Skeletal muscle satellite cell (primary cell): Measurements from ENCODE around the gene VAV2.

Source experiments
- H3K27me3 ChIP-seq: 2 replicates; pipeline ENCODE4 v1.7.0; 2013; ENCODE audit warnings: low read length; ENCODE audit not compliant: control insufficient read depth, insufficient read depth
- H3K36me3 ChIP-seq: 2 replicates; pipeline ENCODE4 v1.7.0; 2013; ENCODE audit warnings: mild to moderate bottlenecking, control low read depth, low read length; ENCODE audit not compliant: insufficient read depth
- H3K4me1 ChIP-seq: 2 replicates; pipeline ENCODE4 v1.7.0; 2013; ENCODE audit warnings: low read length; ENCODE audit not compliant: control insufficient read depth, insufficient read depth
- H3K4me2 ChIP-seq: 2 replicates; pipeline ENCODE4 v1.7.0; 2013; ENCODE audit warnings: mild to moderate bottlenecking, low read length
- H3K4me3 ChIP-seq: 2 replicates; pipeline ENCODE4 v1.7.0; 2013; ENCODE audit warnings: low read length
- H3K9ac ChIP-seq: 2 replicates; pipeline ENCODE4 v1.7.0; 2013; ENCODE audit warnings: mild to moderate bottlenecking, low read depth, low read length, moderate library complexity
- H3K9me3 ChIP-seq: replicated peaks from 2 replicates; pipeline ENCODE4 v1.7.0; 2013; ENCODE audit warnings: mild to moderate bottlenecking, control low read depth, low read length

VAV2 gene

DNA sequence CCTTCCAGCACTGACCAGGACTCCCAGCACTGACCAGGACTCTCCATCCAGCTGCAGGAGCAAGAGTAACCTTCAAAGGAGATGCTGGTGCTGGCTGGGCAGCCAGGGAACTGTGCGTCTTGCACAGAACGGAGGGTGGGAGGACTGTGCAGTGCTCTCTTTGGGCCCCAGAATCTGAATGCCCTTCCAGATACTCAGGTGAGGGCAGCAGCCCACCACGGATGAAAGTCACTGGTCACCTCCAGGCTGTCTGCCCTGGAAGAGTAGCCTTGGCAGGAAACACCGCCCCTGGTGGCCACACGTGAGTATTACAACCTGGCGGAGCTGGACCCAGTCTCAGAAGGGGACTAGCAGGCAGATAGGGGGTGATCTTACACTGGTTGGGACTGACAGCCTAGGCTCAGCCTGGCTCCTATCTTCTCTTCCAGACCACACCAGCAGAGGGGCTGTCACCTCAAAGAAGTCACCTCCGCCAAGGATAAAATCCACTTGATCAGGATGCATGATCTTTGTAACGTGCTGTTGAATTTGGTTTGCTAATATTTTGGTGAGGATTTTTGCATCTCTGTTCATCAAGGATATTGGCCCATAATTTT lies 249.2 kb downstream of the VAV2 start:
- no peak overlapping the region for H3K4me2 ChIP-seq
- no peak overlapping the region for H3K9ac ChIP-seq
- H3K9me3 ChIP-seq = no peaks in the 10 kb centered on the region
- peaks cover 3% of the 10 kb centered on the region for H3K27me3 ChIP-seq
- H3K4me3 ChIP-seq = no peak overlapping the region
- H3K4me1 ChIP-seq = peaks cover 6% of the 10 kb centered on the region
- H3K36me3 ChIP-seq = no peaks in the 10 kb centered on the region

DNA sequence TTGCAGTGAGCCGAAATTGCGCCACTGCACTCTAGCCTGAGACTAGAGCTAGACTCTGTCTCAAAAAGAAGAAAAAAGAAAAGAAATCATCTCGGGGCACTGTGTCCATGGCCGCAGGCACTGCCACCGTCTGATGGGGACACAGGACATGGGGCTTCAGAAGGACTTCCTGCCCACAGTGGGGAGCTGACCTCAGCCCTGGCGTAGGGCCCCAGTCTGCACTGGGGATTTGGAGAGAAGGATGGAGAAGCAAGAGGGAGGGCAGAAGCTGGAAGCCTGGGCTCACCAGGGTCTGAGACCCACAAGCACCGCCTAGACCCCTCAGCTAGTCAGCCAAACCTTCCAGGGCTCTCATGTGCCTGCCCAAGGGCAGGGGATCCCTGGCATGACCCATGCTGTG lies 249.9 kb downstream of the VAV2 start:
- H3K4me2 ChIP-seq = no peak overlapping the region
- peaks cover 3% of the 10 kb centered on the region for H3K27me3 ChIP-seq
- no peak overlapping the region for H3K4me3 ChIP-seq
- H3K36me3 ChIP-seq = no peaks in the 10 kb centered on the region
- H3K9me3 ChIP-seq = no peaks in the 10 kb centered on the region
- peaks cover 13% of the 10 kb centered on the region for H3K4me1 ChIP-seq
- no peak overlapping the region for H3K9ac ChIP-seq

DNA sequence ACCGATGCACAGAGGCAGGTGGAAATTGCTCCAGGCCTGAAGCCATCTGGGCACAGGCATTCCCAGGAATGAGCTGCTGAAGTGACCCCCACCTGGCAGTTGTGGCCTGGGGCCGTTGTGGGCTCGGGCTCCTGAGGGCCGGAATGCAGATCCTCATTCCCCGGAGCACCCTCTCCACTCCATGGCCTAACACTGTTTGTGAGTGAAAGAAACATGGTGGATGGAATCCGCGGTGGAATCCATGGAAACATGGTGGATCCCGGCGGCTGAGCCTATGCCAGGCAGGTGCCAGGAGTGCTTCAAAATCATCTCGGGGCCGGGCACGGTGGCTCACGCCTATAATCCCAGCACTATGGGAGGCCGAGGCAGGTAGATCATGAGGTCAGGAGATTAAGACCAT lies 250.4 kb downstream of the VAV2 start:
- H3K4me3 ChIP-seq = no peak overlapping the region
- no peak overlapping the region for H3K4me2 ChIP-seq
- no peaks in the 10 kb centered on the region for H3K9me3 ChIP-seq
- H3K9ac ChIP-seq = no peak overlapping the region
- H3K4me1 ChIP-seq = peaks cover 15% of the 10 kb centered on the region
- H3K36me3 ChIP-seq = no peaks in the 10 kb centered on the region
- no peaks in the 10 kb centered on the region for H3K27me3 ChIP-seq

DNA sequence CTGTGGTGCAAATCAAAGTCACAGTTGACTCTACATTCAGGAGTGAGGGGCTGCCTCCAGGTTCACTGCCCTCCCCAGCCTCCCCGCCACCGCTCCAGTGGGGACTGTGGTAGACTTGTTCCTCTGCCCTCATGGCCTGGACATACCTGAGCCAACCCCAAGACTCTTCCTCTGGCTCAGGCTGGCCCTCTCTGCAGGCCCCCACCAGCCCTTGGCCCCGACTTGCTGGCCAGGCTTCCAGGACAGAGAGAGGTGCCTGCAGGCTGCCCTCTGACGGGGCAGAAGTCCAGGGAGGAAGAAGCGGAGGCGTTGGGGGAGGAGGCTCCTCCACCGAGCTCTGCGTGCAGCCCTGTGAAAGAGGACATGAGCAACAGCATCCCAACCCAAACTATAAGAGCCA lies 251.2 kb downstream of the VAV2 start:
- H3K9me3 ChIP-seq = no peaks in the 10 kb centered on the region
- peaks cover 15% of the 10 kb centered on the region for H3K4me1 ChIP-seq
- no peak overlapping the region for H3K4me3 ChIP-seq
- no peak overlapping the region for H3K4me2 ChIP-seq
- H3K9ac ChIP-seq = no peak overlapping the region
- no peaks in the 10 kb centered on the region for H3K27me3 ChIP-seq
- H3K36me3 ChIP-seq = no peaks in the 10 kb centered on the region

DNA sequence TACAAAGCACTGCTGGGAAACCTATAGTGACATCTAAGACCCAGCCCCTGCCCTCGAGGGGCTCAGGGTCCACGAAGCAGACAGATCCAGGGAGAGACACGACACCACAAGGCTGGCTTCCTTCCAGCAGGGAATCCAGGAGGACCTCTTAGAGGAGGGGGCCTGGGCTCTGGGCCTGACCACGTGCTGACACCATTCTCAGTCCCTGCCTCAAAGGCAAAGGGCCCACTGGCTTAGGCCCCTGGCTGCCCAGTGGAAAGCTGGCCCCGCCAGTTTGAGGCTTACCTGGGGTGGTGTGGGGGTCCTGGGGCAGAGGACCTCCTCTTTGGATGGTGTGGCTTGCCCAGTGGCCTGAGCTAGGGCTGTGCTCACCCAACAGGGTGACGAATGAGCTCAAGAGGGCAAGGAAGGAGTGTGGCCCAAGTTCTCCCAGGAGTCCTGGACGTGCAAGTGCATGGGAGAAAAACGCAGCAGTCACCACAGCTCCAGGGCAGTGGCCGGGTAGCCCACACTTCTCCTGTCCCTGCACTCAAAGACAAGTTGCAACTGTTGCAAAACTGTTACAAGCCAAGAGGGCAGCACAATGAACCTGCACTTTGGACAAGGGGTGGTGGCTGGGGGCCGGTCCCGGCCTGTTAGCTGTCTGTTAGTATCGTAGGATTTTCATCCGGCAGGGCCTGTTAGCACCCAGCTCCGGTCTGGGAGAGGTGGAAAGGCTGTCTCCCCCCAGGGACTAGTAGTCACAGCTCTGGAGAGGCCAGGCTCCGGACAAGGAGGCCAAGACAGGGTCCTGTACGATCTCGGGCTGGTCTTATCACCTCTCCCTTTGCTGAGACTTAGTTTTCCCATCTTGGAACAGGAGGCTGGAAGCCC lies 252.5 kb downstream of the VAV2 start:
- Histone ChIP-seq H3K4me1 (peaks cover 15% of the 10 kb centered on the region), H3K36me3 (no peaks in the 10 kb centered on the region), H3K4me3 (no peak overlapping the region), H3K4me2 (no peak overlapping the region), H3K9ac (no peak overlapping the region), H3K9me3 (no peaks in the 10 kb centered on the region), H3K27me3 (no peaks in the 10 kb centered on the region)

DNA sequence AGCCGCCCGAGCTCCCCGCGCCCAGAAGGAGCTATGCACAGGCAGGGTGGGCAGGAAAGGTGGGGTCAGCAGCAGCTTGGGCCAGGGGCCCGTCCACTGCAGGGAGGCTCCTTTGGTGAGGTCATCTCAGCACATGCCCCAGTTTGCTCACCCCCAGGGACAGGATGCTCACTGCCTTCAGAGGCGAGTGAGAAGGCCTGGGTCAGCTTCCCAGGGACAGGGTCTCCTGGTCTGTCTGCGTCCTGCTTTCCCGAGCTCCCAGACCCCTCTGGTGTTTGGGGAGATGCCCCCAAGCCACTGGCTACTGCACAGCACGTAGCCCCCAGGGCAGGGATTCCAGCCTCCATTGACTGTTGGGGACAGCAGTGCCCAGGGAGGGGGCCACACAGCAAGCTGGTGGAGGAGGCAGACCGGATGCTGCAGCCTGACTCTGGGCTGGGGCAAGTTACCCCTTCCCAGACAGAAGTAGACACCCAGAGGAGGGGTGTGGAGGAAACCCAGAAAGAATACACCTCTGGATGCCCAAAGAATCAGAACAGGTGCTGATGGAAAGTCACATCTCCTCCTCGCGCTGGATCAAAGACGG lies 253.4 kb downstream of the VAV2 start:
- Histone ChIP-seq H3K4me3 (peak overlapping the region; percentile 61), H3K9ac (peak overlapping the region; percentile 24), H3K9me3 (no peaks in the 10 kb centered on the region)

DNA sequence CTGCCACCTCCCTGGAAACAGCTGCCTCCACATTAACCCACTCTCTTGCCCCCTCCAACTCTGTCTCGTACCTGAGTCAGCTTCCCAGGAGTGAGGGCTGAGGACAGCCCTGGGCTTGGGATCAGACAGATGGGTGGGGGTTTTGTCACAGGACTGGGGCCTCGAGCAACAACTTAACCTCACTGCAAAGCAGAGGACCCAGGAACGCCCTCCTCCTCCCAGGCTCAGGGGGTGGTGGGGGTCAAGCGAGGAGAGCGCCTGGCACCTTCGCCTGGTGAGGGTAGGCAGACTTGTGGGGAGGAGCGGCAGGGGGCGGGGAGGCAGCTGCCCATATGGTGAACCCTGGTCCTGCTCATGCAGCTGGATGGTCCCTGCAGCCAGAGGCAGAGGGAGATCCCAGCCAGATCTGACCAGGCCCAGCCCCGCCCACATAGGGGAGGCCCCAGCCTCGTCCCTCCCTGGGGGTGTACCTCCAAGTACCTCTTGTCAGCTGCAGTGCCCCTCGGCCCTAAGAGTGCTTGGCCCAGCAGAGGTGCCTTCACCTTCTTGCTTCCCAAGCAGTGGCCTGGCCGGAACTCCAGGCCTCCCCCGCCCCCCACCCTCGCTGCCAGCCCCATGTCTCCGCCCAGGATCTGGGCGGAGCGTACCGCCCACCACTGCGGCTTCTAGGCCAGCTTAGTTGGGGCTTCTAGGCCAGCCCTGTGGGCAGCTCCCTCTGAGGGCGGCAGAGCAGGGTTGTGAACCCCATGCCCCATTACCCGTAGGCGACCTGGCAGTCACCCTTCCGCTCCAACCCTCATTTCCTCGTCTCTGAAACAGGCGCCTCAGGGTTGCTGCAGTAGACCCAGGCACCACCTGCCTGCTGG lies 254.1 kb downstream of the VAV2 start, which contains the start of gene SARDH:
SARDH (minus strand) TSS at position 579 of the 866 bp plus-strand sequence. CDS start 4,179 bp downstream, outside the sequence.
- Histone ChIP-seq H3K9me3 (no peaks in the 10 kb centered on the region), H3K27me3 (no peaks in the 10 kb centered on the region), H3K4me1 (peaks cover 15% of the 10 kb centered on the region), H3K9ac (peak within 1 kb of the TSS; percentile 24), H3K4me3 (peak within 1 kb of the TSS; percentile 61), H3K36me3 (no peaks in the 10 kb centered on the region), H3K4me2 (peak within 1 kb of the TSS; percentile 72)

More for the DNA sequence above, 253.4 kb downstream of the VAV2 start:
- peak overlapping the region; percentile 72 for H3K4me2 ChIP-seq
- peaks cover 15% of the 10 kb centered on the region for H3K4me1 ChIP-seq
- no peaks in the 10 kb centered on the region for H3K36me3 ChIP-seq
- no peaks in the 10 kb centered on the region for H3K27me3 ChIP-seq

DNA sequence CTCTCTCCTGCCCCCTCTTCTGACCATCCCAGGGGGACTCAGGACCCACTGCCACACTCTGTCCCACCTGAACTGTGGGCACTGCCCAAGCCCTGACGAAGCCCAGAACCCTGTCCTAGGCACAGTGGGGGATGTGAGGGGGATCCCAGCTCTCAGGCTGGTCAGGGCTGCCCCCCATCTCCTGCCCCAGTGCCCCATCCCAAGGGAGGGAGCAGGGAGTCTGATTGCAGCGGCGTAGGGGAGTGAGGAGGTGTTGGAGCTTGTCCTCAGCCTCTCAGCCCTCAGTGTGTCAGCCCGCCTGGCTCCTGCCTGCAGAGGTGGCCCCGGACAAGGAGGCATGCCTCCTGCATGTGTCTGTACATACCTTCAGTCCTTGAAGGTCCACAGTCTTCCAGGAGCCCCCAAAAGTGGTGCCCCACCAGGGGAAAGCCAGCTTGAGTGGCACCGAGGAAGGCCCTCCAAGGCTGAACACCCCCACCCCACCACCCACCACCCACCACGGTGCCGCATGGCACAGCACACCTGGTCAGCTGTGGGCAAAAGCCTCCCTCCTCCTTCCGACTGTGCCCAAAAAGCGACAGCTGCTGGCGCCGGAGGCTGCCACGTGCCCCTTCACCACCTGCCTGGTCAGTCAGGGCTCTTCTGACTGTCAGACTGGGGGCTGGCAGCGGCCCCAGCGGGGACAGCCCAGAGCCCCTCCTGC lies 254.9 kb downstream of the VAV2 start:
- H3K9ac ChIP-seq = peak overlapping the region; percentile 24
- no peaks in the 10 kb centered on the region for H3K36me3 ChIP-seq
- no peaks in the 10 kb centered on the region for H3K9me3 ChIP-seq
- H3K4me1 ChIP-seq = peaks cover 15% of the 10 kb centered on the region
- H3K4me2 ChIP-seq = peak overlapping the region; percentile 72
- peak overlapping the region; percentile 61 for H3K4me3 ChIP-seq
- no peaks in the 10 kb centered on the region for H3K27me3 ChIP-seq

DNA sequence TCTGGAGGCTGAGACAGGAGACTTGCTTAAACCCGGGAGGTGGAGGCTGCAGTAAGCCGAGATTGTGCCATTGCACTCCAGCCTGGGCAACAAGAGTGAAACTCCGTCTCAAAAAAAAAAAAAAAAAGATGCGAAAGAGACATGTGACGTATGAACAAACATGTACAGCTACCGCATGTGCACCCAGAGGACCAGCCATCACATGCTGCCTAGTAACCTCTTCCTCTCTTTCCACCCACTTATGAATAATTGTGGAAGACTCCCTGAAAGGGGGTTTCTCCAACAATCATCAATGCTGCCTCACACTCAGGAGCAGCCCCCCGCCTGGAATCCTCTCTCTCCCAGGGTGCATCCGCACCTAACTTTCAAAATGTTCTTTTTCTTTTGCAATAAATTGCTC lies 256.2 kb downstream of the VAV2 start:
- H3K4me1 ChIP-seq = peaks cover 15% of the 10 kb centered on the region
- H3K27me3 ChIP-seq = no peaks in the 10 kb centered on the region
- no peak overlapping the region for H3K9ac ChIP-seq
- H3K4me3 ChIP-seq = no peak overlapping the region
- no peaks in the 10 kb centered on the region for H3K36me3 ChIP-seq
- no peaks in the 10 kb centered on the region for H3K9me3 ChIP-seq
- no peak overlapping the region for H3K4me2 ChIP-seq

DNA sequence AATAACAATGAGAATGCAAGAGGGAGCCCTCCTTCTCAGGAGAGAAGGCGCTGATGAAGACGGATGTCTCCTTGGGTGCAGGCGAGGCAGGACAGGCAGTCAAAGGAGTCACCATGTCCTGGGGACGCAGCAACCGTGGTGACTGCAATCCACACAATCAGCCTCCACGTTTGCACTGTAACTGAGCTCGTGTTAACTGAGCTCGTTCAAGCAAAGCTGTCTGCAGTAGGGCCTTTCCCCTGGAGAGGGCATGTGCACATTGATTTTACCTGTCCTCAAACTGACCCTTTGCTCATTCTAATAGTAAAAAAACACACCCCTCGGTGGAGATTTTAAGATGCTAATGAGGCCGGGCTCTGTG lies 256.7 kb downstream of the VAV2 start:
- H3K36me3 ChIP-seq = no peaks in the 10 kb centered on the region

More for the DNA sequence above, 256.7 kb downstream of the VAV2 start:
- no peak overlapping the region for H3K4me2 ChIP-seq
- no peak overlapping the region for H3K9ac ChIP-seq
- no peaks in the 10 kb centered on the region for H3K27me3 ChIP-seq
- H3K9me3 ChIP-seq = no peaks in the 10 kb centered on the region
- H3K4me1 ChIP-seq = peaks cover 15% of the 10 kb centered on the region
- H3K4me3 ChIP-seq = no peak overlapping the region
